Activated CD8-positive, alpha-beta memory T cell treated with anti-CD3 and anti-CD28 coated beads for 1 hour (primary cell): ENCODE results near the gene PIP5K1B.
A peak's percentile ranks its signal among the peaks of the same experiment; 100 is the strongest.

Source experiments
- DNase-seq, 2 donors: peaks; one replicate each; pipeline ENCODE4 v3.0.0-alpha.2; 2020; ENCODE audit warnings: low read depth in 1 of 2; ENCODE audit errors: extremely low read depth in 1 of 2

Gene PIP5K1B

DNA sequence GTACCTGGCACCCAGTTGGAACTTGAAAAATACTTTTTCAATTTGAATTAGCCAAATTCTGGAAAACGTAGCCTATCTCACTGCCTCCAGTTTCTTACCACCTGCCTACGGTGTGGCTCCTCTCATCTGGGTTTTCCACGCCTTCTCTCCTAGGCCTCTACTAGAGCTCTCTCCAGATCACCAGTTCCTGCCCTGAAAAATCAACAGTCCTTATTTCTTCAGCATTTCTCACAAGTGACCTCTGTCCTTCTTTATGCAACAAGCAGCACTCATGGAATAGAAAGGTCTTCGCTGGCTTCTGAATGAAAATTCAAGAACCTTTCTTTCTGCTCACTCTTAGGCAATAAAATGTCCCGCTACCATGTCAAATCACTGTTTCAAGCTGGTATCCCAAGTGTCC lies 64.8 kb downstream of the PIP5K1B start:
- DNase-seq, result no peak

DNA sequence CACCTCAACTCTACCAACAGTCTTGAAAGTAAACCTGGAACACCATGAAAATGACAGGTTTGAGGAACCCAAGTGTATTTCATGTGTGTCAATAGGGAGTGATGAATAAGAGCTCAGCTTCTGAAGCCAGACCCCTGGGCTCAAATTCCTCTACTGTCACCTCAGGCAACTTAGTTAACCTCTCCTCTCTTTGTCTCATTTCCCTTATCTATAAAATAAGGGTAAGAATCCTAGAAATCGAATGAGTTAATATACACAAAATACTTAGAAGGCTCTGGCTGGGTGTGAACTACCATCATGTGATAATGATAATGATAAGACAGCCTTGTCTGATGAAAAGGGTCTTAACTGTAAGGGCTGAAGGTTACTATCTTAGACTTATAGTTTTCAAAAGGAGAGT lies 66.3 kb downstream of the PIP5K1B start:
- no peak for DNase-seq

DNA sequence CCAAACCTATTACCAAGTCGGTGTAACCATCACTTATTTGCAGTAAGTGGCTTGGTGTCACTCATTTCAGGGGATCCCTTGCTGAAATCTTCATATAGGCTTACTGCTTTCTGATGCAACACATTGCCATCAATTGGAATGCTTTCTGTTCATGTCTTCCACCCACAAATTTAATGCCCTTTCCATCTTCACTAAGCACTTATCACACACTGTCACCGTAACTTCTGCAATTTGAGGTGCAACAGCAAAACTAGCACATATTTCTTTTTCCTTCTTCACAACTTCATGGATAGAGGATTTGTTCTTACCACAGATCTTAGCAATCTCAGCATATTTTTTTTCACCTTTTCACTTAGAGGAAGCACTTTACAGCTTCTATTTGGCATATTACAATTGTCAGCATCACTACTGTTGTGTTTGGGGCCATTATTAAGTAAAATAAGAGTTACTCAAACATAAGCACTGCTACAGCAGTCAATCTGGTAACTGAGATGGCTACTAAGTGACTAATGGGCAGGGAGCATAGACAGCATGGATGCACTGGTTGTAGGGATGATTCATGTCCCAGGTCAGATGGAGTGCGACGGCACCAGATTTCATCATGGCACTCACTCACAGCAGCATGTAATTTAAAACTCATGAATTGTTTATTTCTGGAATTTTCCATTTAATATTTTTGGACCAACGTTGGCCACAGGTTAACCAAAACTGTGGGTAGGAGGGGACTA lies 70.1 kb downstream of the PIP5K1B start:
- no peak for DNase-seq

DNA sequence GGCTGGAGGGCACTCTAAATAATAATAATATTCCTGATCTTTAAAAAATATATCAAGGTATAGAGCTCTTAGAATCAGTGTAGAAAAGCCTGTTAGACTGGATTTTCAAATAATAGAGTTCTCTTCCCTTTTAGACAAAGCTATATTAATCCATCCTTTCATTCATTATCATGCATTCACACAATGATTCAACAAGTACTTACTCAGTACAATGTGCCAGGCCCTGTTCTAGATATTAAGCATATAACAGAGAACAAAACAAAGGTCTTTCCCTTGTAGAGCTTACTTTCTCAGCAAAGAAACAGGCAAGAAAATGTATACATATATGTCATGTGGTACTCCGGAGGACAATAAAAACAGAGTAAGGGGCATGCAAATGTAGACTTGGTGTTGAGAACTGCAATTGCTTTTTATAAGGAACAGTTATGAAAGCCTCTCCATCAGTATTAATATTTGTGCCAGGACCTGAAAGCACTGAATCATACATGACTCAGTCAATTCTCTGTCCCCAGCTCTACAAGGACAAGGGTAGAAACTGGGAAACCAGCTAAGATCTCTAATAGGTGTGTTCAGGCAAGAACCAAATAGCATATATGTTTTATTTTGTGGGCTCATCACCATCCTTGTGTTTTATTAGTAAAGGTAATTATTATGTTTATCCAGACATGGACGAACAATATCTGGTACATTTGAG lies 72.2 kb downstream of the PIP5K1B start:
- no peak for DNase-seq

DNA sequence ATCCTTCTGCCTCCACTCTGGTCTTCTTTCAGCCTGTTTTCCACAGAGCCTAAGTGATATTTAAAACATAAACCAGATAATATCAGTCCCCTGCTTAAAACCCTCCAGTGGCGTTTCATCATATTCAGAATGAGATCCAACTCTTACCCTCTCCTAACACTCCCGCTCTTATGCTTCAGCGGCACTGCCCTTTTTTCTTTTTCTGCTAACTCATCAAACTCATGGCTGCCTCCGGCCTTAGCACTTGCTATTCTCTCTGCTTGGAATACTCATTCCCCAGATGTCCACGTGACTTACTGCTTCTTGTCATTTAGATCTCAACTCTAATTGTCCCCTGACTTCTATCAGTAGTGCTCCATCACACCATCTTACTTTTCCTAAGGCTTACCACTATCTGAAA lies 73.6 kb downstream of the PIP5K1B start:
- DNase-seq, result no peak

DNA sequence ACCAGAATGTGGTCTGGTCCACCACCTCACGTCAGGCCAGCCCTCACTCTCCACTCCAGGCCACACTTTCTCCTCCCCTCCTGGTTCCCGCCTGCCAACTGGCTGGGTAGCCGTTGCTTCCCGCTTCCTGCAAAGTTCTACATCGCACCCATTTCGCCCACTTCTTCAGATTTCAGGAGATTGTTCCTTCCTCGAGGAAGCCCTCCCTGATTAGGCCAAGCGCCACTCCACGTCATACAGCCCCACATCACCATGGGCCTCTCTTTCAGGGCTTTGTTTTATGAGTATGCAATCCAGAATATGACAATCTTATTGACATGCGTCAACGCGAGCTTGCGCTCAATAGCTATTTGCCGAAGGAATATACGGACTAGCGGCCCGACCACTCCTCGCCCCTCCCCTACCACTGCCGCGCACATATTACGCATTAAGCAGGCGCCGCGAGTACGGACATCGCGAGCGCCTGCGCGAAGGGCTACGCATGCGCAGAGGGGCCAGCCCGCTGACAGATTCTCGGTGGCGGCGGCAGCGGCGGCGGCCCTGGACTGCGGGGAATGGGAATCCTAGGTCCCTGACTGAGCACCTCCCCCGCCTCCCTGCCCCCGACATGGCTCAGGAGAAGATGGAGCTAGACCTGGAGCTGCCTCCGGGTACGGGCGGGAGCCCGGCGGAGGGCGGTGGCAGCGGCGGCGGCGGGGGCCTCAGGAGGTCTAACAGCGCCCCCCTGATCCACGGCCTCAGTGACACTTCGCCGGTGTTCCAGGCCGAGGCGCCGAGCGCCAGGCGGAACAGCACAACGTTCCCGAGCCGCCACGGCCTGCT lies 74.7 kb downstream of the PIP5K1B start:
- peak; percentile 89 to 93 for DNase-seq

DNA sequence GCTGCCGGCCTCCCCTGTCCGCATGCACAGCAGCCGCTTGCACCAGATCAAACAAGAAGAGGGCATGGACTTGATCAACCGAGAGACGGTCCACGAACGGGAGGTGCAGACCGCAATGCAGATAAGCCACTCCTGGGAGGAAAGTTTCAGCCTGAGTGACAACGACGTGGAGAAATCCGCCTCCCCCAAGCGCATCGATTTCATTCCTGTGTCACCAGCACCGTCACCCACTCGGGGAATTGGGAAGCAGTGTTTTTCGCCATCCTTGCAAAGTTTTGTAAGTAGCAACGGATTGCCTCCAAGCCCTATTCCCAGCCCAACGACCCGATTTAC lies 75.3 kb downstream of the PIP5K1B start:
- DNase-seq, result no peak

DNA sequence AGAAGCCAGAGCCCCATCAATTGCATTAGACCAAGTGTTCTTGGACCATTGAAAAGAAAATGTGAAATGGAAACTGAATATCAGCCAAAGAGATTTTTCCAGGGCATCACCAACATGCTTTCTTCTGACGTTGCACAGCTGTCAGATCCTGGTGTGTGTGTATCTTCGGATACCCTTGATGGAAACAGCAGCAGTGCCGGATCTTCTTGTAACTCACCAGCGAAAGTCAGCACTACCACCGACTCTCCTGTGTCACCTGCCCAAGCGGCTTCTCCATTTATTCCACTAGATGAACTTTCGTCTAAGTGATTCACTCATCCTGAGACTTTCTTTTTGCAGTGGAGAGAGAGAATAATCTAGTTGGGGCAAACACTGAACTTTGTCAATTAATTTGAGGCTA lies 75.7 kb downstream of the PIP5K1B start:
- DNase-seq, result no peak

DNA sequence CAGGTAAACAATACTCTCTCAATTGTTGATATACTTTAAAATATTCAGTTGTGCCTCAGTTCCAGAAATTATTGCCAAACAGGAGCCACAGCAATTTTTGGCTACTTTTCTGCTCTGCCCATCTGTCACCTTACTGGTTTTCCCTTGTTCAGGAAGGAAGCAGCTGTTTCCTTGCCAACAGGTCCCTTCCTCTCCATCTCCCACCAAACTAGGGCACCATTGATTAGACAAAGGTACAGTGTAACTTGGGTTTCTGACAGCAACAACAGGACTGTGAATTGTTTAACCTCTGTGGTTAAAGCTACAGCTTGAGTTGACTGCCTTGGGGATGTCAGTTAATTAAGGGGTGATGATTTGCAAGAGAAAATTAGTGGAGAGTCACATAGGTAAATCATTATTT lies 76.9 kb downstream of the PIP5K1B start:
- DNase-seq, result no peak

DNA sequence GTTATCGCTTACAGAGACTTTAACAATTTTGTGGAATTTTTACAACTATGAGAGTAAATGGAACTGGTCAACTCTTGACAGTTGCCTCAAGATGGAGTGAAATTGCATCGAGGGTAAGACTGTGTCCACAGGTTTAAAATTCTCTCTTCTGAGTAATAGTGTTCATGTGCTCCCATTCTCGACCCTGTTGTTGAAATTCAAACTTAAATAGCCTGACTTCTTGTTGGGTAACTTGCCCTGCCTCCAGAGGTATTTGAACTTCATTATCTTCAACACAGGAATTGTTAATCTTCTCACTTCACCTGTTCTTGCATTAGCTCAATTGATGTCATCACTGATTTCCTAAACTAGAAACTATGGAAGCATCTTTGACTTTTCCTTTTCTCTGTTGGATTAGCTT lies 77.5 kb downstream of the PIP5K1B start:
- no peak for DNase-seq

DNA sequence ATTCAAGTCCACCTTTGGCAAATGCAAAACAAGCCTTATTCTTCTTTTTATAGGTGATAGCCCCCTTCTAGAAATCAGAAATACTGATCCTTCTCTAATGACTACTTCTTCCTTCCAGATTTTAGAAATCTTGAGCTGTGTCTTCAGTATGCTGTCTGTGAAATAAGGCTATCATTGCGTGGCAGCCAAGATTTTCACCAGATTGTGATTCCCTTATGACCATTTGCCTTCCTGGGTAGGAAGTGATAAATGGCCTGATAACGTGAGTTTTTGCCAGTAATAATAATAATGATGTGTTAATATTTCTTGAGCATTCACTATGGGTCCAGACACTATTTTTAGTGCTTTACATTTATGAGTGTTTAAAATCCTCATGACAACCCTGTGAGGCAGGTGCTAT lies 80.9 kb downstream of the PIP5K1B start:
- no peak for DNase-seq

DNA sequence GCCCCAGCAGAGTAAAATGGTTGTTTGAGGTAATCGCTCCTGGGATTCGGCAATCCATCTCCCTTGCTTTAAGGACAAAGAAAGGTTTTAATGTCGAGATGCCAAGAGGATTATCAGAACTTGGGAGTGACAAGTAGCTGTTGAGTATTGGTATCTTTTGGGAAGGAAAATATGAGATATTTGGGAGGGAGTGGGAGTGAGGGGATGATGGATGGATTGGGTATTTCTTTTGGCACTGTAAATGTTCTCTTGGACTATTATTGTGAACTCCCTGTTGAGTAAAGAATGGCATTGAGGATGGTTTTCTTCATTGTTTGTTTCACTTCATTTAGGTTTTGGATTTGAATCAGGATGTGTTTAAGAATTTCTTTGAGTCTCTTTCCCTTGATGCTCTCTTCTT lies 86.1 kb downstream of the PIP5K1B start:
- no peak for DNase-seq

DNA sequence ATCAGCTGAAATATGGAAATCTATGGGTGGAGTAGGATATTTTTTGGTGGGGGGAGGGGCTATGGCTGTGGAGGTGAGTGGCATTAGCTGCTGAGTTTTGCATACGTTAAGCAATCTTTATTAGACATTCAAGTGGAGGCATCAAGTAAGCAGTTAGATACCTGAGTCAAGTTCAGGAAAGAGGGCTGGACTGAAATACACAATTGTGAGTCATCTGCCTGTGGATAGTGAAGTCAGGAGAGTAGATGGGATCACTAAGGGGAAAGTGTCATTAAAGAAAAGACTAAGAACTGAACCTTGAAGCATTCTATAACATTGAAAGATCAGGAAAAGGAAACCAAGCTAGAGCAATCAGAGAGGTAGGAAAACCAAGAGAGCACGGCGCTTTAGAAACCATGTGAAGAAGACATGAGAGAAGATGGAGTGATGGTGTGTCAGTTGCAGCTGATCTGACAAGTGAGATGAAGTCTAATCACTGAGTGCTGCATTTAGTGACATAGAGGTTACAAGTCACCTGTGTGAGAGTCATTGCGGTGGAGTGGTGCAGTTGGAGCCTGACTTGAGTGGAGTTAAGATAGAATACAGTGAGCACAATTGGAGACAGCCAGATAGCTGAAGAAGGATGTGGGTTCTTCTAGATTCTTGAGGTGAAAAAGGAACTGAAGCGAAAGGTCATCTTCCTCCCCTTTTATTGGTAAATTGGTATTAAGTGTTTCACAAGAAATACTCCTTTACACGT lies 88.7 kb downstream of the PIP5K1B start:
- no peak for DNase-seq

DNA sequence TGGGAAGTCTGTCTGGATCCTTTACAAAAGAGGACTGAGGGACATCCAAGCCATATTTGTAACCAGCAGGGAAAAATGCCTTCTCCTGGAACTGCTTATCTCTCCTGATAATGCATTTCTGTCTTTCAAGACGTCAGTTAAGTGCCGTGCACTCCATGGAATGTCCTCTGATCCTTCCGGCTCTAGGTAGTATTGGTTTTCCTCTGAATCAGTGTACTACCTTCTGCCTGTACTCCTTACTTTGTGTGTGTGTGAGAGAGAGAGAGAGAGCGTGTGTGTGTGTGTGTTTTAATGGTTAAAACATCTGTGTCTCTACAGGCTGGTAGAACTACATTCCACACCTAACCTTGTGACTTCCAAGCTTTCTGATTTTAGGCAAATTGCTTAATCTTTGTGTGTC lies 89.9 kb downstream of the PIP5K1B start:
- no peak for DNase-seq

DNA sequence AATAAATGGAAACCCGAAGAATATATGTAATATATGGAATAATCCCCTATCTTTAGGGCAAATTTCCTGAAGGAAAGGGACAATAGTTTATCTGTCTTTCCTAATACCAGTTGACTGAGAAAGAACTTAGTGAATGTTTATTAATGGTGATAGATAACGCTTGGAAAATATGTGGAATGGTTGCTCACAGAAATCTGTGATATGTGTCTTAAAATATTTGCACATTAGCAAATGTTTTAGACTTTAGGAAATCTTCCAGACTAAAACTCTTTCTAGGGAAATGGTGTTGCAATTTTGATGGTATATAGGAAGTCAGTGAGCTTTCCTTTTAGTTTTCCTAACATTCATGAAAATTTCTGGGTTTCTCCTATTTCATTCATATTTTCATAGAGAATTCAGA lies 90.4 kb downstream of the PIP5K1B start:
- no peak for DNase-seq

DNA sequence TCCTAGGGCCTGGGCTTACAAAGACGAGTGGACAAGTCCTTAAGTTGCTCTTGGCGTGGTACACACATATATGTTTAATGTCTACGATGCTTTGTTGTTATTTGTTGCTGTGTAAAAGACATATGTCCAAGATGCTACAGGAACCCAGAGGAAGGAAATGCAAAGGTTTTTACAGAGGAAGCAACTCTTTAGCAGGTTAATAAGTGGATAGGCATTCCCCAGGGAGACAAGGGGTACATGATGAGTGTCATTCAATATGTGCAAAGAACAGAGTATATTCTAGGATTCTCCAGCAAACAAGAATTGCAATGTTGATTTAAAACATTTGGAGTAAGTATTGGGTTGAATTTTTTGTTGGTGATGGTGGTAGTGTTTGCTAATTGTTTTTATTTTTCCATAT lies 92.1 kb downstream of the PIP5K1B start:
- DNase-seq, result no peak

DNA sequence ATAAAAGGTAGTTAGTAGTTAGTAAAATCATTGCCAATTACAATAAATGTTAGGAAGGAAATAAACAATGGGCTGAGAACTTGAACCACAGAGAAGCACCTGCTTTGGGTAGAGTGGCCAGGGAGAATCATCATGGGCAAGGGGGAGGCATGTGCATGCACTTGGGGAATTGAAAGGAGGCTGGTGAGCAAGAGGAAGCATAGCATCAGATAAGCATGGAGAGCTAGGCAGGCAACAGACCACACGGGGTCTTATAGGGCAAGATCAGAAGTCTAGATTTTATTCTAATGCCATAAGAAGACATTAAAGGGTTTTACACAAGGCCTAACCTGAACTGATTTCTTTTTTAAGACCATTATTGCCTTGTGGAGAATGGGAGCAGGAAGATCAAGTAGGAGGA lies 93.4 kb downstream of the PIP5K1B start:
- DNase-seq, result no peak

DNA sequence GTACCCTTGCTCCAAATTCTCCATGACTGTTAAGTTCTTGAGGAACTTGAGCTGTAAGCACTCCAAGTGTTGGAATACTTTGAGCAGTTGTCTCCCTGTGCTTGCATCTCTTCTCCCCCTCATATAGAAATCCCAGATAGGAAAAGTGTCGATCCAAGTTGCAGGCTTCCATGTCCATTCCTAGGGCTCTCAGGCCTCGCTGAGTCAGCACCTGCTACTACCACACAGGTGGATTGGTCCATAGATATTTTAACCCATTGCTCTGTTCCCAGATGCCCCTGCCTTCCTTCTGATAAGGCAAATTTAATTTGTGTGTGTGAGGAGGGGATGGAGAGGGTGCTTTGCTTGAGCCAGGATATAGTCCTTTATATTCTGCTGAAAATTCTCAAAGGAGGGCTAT lies 95.8 kb downstream of the PIP5K1B start:
- DNase-seq, result no peak

DNA sequence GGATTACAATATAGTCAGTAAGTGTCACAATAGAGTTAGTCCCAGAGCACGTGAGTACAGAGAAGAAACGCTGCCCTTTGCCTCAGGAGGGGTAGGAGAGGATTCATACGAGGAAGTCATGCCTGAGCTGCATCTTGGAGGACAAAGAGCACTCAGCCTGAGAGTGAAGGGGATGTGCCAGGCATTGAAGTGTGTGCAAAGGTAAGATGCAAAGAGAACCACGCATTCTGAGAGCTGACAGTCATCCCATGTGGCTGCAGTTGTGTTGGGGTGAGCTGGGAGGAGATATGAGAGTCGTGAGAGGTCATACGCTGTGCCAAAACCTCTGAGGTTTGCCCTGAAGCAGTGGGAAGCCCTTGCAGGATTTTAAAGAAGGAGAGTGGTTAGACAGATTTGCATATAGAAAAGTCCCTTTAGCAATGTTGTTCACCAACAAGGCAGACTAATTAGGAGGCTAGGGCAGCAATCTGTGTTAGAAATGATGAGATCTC lies 97.5 kb downstream of the PIP5K1B start:
- DNase-seq, result no peak

DNA sequence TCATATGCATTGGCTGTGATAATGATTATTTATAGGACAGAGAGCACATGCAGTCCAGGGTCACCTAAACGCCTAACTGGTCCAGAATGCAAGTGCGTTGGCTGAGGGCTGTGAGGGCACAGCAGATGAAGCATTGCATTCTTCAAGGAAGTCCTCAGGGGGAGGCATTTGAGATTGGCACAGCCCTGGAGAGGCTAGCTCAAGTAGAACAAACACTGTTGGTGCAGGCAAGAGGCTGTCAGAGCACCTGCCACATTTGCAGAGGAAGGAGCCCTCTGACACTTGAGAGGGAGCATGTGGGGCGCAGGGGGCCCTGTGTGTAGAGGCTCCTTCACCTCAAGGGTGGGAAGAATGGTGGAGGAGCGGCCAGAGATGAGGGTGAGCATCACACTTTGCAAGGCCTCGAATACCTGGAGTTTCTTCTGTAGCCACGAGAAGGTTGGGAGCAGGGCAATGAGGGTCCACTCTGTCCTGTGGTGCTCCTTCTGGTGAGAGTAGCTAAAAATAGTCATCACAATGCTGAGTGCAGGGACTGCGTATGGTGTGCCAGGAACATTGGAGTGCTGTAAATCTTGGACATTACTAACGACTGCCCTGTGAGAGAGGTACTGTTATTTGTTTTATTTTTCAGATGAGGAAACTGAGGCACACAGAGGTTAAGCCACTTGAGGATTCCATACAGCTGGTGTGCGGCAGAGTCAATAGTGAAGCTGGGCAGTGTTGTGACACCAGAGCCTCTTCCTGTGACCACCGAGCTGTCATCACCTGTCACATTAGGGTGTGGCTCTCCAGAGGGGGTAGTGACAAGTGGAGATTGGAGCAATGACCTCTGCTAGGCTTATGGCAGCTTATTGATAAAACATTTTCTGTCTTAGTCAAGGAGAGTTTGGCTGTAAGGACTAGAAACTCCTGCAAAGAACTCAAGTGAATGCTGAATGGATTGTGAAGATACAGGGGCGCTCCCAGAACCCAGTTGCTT lies 100.2 kb downstream of the PIP5K1B start:
- DNase-seq, result no peak
